ENCODE measurements around the gene ZNF462.

Gene ZNF462

GRCh38 chr9:106929471-106930177 lies 66.7 kb downstream of the ZNF462 start:
- DNase-seq (ENCODE audit: low read depth in 2 of 2) = no peak

DNA sequence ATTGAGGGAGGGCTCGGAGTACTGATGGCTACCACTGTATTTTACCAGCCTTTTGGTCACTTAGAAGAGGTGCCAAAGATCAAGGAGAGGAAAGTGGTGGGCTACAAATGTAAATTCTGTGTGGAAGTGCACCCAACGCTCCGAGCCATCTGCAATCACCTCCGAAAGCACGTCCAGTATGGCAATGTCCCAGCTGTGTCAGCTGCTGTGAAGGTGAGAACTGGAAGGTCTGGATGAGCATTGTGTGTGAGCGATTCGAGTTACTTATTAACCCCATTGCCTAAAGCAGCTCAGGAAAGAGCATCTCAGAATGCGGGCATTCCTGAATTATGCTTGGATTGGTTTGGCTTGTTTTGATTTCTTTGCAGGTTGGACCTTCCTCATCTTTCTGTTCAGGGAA lies 67.5 kb downstream of the ZNF462 start:
- no peak for DNase-seq (ENCODE audit: low read depth in 2 of 2)

DNA sequence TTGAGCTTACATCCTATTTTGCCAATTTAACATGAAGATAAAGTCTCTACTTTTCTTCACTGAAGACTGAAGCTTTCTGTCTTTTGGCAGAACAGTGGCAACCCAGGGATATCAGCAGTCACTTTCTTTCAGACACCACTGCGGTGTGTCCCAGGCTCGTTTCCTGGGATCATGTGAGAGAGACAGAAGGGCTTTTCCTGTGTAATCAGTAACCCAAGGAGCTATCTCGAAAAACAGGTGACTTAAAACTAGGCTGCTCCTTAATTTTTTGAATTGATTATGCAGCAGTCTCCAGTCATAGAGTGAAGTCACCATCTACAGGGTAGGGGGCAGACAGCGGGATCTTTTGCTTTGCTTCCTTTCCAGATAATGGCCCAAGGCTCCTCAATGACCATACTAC lies 68.5 kb downstream of the ZNF462 start:
- no peak for DNase-seq (ENCODE audit: low read depth in 2 of 2)

GRCh38 chr9:106932178-106932577 lies 69.2 kb downstream of the ZNF462 start:
- DNase-seq (ENCODE audit: low read depth in 2 of 2) = no peak

- no peak for DNase-seq (ENCODE audit: low read depth in 2 of 2)
These were observed 69.7 kb downstream of the ZNF462 start for GRCh38 chr9:106932675-106933074.

- DNase-seq (ENCODE audit: low read depth in 2 of 2) = no peak
These were observed 70.5 kb downstream of the ZNF462 start for GRCh38 chr9:106933470-106933869.

GRCh38 chr9:106934442-106935238 lies 71.7 kb downstream of the ZNF462 start:
- DNase-seq (ENCODE audit: low read depth in 2 of 2) = no peak

DNA sequence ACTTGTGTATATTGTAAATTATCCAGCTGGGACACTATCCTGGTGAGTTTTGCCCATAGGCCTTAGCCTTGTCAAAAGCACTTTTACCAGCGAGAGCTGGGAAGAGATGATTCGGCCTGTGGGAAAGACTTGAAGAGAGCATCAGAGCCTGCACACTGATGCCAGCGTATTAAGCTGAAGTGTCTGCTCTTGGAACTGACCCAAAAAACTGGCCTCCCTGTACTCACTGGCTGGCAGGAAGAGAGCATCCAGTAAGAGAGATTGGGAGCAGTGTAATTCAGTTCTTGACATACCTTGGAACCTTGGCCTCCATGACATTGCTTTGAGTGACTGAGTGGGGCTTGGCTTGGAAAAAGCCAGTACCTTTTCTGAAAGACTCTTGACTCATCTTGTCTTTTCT lies 73.7 kb downstream of the ZNF462 start:
- DNase-seq (ENCODE audit: low read depth in 2 of 2) = no peak

GRCh38 chr9:106941916-106942315 lies 79.0 kb downstream of the ZNF462 start:
- DNase-seq (ENCODE audit: low read depth in 2 of 2) = no peak

- DNase-seq (ENCODE audit: low read depth in 2 of 2) = no peak
These were observed 83.0 kb downstream of the ZNF462 start for GRCh38 chr9:106945727-106946660.

GRCh38 chr9:106947106-106947900 lies 84.3 kb downstream of the ZNF462 start:
- DNase-seq (ENCODE audit: low read depth in 2 of 2) = no peak

- DNase-seq (ENCODE audit: low read depth in 2 of 2) = no peak
These were observed 90.2 kb downstream of the ZNF462 start for GRCh38 chr9:106953174-106953573.

DNA sequence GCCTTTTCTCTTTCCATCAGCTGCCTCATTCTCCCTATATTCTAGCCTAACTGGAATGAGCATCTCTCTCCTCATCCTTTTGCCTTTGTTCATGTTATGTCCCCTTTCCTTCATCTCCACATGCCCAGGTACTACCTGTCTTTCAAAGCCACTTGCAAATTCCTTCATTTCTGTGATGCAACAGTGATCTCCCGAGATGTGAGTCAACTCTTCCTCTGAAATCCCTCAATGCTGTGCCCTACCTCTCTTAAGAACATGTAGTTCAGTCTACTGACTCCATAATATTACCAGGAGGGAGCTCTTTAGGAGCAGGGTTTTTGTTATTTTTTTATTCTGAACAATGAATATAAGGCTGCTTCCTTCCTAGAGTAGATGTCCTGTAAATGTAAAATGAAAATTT lies 91.6 kb downstream of the ZNF462 start:
- no peak for DNase-seq (ENCODE audit: low read depth in 2 of 2)

GRCh38 chr9:106954974-106955850 lies 92.2 kb downstream of the ZNF462 start:
- no peak for DNase-seq (ENCODE audit: low read depth in 2 of 2)

GRCh38 chr9:106956971-106957370 lies 94.0 kb downstream of the ZNF462 start:
- no peak for DNase-seq (ENCODE audit: low read depth in 2 of 2)

DNA sequence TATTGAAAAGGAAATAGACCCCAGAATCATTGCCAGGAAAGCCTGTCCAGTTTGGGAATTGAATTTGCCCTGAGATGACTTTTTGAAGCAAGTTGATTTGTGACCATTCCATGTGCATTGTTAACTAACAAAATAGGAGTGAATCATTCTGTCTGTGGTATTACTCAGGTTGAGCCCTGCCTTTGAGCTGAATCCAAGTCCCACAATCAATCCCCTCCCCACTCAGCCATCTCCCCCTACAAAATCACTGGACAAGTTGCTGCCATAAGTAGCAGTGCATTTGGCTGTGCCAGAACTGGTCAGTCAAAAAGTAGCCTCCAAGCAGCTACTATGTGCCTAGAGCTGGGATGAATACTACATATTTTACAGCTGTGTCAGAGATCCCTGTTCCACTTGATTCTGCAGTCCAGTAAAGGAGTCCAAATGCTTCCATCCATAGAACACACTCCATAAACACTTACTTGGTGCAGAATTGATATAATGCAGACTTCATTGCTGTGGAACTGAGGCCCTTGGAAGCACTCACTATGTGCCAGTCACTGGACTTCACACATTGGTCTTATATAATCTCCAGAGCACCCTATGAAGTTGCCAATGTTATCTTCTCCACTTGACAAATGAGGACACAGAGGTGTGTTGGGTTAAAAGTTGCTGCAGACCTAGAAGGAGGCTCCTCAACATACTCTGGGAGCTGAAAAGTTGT lies 96.1 kb downstream of the ZNF462 start:
- no peak for DNase-seq (ENCODE audit: low read depth in 2 of 2)

DNA sequence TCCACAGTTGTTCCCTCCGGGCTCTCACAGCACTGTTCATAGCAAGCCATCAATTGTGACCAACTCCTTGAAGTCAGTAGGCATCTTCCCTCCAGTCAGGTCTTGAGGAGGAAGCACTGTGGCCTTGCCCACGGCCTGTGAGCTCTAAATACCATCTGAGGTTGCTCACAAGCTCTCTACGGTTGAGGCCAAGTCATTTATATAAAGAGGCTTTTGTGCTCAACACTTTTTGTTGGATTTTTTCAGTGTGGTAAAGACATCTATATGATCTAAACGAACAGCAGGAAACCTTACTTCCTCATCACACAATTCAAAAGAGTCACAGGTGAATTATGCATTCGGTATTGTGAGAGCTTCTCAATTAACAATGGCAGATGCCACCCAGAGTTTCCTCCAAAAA lies 97.3 kb downstream of the ZNF462 start:
- no peak for DNase-seq (ENCODE audit: low read depth in 2 of 2)

DNA sequence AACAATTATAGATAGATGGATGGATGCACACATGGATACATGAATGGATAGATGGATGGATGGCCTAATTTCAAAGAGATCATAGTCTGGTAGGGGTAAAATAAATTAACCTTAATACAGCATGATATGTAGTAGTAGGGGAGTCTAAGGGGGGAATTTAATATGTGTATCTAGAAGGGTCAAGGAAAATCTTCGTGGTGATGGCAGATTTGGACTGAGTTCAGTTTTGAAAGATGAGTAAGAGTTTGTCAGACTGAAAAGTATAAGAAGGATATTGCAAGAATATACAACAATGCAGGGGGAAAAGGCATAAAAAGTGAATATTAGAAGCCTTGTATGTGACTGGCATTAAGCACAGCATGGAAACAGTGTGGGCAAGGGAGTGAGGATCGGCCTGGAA lies 98.7 kb downstream of the ZNF462 start:
- DNase-seq (ENCODE audit: low read depth in 2 of 2) = no peak

DNA sequence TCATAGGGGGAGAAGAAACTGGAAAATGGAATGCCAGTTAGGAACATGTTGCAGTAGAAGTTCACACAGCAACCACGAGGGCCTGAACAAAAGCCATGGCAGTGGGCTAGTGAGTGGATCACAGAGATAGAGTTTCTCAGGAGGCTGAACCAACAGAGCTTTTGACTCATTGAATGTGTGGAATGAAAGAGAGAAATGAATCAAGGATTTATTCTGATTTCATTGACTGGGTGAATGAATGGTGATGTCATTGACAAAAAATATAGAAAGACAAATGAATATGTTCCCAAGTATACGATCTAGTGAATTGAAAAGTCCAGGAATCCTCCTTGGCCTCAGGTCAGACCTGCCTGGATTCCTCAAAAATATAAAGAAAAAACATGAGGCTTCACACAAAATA lies 99.2 kb downstream of the ZNF462 start:
- no peak for DNase-seq (ENCODE audit: low read depth in 2 of 2)
